Measurements from ENCODE around the gene ACVR2A.

Gene ACVR2A

DNA sequence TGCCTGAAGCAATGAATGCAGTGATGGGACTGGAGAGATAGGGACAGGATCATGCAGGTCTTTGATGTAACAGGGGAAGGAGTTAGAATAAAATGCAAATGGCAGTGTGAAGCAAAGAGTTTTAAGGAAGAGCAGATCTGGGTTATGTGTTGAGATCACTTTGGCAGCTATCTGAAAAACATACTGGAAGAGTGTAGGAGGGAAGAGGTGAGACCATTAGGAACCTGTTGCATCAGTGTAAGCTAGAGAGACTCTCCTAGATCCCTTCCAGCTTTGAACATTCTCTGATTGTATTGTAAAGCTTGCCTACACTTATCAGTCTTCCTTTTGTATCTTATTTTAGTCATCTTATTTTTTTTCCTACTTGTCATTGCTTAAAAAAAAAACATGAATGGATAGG lies 10.5 kb downstream of the ACVR2A start:
- DNase-seq (ENCODE audit: low read depth): no peak

DNA sequence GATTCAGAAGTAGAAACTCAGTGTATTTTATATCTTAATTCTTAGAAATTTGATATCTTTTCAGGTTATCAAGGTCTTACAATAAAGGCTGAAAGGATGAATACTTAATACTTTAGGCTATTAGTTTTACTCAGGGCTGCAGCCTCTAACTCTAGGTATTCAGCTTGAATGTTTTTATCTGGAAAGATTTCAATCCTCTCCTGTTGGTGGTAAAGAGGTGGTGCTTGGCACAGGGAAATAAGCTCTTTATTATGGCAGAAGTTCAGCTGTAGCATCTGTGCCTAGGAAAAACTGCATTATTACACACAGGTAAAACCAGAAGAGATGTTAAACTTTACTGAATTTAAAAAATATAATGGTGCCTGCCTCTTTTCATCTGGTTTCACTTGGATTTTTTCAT lies 11.1 kb downstream of the ACVR2A start:
- DNase-seq (ENCODE audit: low read depth): no peak

DNA sequence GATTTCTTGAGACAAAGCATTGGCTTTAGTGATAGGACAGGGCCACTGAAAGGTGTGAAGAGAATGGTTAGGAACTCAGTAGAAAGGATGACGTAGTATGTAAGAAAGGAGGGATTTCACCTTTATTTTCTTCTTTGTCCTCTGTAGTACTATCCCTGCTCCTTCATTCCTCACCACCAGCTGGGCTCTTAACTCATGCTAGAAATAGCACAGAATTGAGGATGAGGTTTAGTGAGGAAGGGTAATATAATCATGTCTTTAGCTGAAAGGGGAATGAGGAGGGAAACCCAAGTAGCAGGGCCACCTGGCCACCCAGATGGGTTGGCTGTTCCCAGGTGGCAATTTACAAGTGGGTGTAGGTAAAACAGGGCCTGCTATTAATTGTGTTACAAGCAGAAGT lies 15.2 kb downstream of the ACVR2A start:
- no peak for DNase-seq (ENCODE audit: low read depth)

DNA sequence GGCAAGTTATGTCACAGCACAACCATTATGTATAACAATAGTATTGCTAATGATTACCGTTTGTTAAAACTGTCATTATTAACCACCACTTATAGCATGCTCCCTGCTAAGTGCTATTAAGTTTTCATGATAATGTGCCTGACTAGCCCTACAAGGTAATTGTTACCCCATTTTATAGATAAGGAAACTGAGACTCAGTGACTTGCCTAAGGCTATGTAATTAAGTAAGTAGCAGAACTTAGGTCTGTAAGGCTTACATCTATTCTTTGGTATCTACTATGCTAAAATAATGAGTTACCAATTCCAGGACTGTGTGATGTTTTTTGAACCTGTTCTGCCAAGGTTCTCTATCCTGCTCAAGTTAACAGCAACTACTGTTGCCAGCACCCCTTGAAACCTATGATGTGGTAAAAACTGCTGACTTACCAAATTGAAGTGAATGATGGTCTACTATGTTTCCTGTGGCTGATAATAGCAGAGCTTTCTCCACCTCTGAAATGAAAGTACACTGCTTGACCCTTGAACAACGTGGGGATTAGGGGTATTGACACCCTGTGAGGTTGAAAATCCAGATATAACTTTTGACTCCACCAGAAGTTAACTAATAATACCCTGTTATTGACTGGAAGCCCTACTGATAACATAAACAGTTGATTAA lies 18.2 kb downstream of the ACVR2A start:
- DNase-seq (ENCODE audit: low read depth): no peak

DNA sequence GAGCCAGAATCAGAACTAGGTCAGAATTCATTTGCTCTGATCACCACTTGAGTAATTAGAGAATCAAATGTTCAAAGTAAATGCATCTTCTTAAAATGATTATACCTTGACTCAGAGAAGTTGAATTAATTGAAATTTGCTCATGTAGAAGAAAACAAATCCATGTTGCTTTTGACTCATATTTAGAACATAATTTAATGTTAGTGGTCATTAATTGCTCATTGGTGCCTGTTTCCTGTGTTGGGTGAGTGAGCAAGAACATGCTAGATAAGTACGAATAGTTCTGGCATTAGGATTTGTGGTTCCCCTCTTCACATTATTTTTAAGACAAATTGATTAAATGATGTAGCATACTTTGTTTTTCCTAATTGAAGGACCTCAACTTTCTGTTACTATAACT lies 19.0 kb downstream of the ACVR2A start:
- no peak for DNase-seq (ENCODE audit: low read depth)

DNA sequence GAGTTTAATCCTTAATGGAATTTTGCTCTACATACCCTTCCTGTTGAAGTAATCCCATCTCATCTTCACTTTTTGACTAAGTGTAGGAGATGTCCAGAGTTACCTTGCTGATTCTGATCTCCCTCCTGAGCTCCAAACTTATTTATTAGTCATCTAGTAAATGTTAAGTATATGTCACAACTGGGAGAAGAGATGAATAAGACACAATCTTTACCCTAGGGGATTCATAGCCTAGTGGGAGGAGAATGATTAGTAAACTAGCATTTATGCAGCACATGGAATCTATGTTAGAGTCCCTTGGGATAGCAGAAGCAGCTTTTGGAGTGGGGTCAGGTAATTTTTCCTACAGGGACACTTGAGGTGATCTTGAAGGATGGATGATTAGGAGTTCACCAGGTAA lies 20.7 kb downstream of the ACVR2A start:
- DNase-seq (ENCODE audit: low read depth): no peak

DNA sequence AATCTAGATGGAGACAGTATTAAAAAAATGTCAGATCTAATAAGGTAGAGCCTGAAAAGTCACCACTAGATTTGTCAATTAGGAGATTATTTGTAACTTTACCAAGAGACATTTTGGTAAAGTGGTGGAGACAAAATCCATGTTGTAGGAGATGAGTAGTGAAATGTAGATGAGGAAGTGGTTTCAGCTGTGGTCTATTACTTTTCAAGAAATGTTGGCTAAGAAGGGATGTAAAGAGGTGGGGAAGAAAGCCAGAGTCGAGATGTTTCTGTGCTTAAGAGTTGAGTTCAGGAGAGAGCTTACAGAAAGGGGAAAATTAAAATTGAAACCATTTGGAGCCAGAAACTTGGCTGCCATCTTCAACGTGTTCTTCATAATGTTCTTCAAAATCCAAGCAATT lies 22.2 kb downstream of the ACVR2A start:
- no peak for DNase-seq (ENCODE audit: low read depth)

DNA sequence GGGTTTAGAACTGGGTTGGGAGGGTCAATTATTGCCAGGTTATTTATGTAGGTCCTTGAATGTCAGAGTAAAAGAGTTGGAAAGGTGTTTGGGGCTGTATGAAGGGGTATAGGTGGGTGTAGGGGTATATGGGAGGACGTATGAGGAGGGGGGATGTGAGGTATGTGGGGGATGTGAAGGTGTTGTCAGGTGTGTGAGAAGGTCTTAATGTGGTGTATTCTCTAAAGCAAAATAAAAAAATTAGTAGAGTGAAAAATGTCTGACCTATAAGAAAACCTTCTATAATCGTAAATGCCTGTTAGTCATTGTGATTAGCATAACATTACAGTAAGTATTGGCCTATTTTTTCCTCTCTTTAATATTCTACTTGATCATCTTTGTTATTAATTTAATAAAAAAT lies 25.1 kb downstream of the ACVR2A start:
- DNase-seq (ENCODE audit: low read depth): no peak

DNA sequence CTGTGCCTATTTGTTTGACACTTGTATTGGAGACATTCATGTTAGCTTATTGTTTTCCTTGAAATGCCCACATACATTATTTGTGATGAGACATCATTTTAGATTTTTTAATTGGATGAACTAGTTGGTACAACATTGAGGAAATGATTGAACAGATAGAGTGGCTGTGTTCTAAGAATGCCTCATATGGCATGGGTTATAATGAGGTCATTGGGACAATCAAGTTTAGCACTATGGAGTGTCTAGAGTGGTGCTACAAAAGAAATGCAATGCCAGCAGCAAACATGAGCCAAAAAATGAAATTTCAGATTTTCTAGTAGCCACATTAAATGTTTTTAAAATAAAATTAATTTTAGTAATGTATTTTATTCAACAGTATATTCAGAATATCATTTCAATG lies 28.1 kb downstream of the ACVR2A start:
- no peak for DNase-seq (ENCODE audit: low read depth)

DNA sequence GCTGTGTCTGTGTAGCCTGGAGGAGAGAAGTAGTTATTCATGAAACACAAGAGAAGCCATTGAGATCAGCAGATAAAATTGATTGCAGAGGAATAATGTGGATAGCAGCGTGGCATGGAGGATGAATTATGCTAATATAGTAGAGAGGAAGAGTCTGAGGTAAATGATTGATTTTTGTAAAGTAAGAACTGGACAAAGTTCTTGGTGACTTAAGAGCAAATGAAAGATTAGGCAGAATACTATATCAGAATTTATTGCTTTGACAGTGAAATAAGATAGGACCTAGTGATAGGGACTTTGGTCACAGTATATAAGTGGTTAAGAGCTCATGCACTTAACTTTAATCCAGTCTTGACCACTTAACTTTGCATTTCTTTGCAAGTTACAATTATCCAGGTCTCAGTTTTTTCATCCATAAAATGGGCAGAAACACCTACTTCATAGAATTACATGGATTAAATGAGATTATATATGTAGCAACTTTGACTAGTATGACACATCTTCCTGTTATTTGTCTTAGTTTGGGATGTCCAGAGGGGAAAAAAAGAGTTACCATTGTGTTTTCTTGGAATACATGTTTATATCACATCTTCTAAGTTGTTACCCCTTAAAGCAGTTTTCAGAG lies 29.1 kb downstream of the ACVR2A start:
- no peak for DNase-seq (ENCODE audit: low read depth)

DNA sequence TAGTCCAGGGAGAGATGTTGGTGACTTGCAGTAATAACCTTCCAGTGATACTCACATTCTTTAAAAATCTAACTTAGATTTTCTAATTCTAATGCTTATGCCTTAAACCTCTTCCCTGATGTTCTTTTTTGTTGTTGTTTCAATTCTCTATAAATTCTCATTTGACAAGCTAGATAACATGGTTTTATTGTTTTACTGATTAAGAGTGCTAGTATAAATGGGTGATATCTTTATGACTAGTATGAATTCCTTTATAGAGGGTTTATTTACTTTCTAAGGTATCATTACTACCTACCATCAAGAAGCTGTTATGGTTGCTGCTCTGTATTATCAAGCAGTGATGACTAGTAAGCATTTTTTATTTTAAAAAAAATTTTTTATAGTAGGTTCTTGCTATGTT lies 35.0 kb downstream of the ACVR2A start:
- no peak for DNase-seq (ENCODE audit: low read depth)

DNA sequence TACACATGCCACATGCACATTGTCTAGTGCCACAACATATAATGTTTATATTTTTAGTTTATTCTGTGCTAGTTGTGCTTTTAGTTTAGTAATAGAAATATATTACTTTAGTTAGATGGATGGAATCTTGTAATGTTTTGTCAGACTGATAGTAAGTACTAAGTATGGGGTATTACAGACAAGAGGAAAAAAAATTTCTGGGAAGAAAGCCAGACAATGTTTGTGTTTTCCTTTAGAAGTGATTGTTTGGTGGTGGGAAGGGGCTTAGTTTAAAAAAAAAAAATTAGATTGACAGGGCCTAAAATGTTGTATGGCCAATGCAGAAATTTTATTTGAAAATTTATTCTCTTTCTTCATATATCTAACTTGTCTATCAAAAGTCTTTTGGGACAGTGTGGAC lies 37.8 kb downstream of the ACVR2A start:
- no peak for DNase-seq (ENCODE audit: low read depth)

DNA sequence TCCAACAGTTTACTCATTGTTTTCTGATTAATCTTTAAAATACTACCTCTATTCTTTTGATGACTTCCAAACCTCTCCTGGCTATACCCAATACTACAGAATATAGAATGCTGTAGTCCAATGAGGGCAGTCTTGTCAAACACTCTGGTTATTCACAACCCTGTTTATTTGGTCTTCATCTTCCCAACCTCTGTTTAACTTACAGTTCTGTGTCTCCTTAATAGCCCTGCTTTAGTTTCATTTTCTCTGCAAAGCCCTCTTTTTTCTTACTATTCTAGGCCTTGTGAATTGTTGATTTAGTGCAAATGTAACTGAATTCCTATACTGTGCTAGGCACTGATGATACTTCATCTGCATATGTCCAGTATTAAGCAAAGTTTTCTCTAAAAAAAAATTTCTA lies 40.0 kb downstream of the ACVR2A start:
- no peak for DNase-seq (ENCODE audit: low read depth)

DNA sequence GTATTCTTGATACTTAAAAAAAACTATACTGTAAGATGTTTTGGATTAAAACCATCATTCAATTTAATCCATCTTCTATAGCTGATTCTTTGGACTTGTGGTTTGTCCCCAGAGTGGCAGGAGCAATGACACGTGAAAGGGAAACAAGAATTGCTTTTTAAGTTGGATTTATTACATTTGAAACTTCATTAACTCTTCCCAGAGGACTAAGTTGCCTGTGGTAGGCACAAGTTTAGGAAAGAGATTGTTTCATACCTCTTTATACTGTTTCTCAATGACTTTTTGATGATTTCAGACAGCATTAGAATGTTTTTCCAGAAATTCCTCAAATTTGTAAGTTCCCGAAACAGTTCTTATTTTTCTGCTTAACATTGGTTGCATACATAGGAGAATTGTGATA lies 41.3 kb downstream of the ACVR2A start:
- DNase-seq (ENCODE audit: low read depth): no peak

DNA sequence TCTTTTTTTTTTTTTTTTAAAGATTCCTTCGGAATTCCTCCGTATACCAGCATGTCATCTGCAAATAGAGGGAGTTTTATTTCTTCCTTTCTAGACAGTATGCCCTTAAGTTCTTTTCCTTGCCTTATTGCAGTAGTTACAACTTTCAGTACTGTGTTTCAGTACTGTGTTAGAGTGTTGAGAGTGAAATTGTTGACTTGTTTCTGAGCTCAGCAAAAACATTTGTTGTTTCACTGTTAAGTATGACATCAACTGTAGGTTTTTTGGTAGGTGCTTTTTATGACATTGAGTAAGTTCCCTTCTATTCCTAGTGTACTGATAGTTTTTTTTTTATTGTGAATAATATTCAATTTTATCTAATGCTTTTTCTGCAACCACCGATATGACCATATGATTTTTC lies 43.9 kb downstream of the ACVR2A start:
- DNase-seq (ENCODE audit: low read depth): no peak

DNA sequence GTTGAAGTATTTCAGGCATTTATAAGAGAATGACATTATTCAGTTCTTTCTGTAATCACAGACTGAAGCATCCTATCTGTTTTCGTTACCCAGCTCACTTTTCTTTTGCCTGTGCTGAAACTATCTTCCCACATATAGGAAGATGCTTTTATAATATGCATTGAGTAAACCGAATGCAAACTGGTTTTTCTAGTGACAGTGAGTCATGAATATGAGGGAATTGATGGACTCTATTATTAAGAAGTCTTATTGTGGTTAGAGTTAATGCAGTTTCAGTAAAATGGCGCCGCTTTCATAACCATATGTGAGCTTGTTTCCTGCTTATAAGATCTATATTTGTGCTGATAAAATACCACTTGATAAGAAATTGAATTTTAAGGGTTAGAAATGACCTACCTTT lies 59.2 kb downstream of the ACVR2A start:
- no peak for DNase-seq (ENCODE audit: low read depth)

DNA sequence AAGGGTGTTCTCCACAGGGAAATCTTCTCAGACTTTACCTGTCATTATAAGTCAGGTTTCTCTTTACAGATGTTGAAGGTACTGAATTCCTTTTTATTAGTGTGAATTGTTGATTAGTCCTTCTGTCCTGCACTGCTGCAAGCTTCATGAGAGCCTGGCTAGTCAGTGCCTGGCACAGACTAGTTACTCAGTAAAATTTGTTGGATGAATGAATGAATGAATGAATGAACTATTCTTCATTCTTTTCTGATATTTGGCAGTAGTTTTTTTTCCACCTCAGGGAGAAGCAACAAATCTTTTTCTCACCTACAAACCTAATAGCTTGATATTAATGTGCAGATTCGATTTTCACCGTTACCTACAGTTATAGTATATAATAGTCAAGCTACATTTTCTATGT lies 64.3 kb downstream of the ACVR2A start:
- no peak for DNase-seq (ENCODE audit: low read depth)

DNA sequence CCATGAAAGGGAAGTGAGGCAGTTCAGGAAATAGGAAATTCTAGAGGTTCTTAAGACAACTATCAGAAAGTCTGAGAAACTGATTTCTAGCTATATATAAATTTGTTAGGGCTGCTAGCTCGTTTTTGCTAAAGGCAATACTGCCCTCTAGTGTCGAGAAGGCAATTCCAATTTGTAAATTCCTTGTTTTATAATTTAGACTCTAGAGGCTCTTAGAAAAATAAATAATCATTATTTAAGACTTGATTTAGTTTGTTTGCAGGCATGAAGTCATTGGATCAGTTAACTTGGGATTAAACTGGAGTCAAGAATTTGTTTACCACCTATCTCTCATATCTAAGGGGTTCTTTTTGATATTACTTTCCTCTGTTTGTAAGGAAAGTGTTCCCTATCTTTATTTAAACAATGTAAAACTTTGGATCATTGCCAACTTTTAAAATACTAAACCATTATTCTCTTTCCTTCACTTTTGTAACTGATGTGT lies 66.2 kb downstream of the ACVR2A start:
- DNase-seq (ENCODE audit: low read depth): no peak

DNA sequence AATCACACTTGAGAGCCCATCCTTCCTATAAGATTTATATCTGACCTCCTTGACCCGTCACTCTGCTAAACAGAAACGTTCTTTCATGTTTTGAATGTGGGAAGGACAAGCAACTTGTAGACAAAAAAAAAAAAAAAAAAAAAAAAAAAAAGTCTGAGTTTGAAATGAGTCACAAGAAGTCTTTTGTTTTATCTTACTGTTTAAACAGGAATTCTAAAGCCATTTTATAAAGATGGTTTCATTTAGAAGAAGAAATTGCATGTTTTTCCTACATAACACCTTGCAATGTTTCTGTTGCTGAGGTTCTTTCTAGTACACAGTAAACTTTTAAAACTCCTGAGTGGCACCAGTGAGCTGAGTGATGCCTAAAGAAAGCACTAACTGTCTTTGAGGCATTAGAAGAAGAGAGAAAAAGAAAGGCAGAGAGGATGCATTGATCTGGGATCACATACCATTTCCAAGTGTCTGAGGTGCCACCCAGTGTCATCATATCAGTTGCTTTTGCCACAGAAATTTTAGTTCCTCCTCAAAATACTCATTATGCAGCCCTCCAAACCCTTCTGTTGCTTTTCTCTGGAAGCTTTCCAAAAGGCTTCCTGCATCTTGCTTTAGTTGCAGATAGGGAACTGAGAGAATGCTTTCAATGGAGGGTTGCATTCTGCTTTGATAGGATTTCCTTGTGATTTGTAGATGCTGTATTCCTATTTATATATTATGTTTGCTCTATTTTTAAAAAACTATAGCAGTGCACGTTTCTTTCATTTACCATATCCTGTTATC lies 69.1 kb downstream of the ACVR2A start:
- DNase-seq (ENCODE audit: low read depth): no peak

DNA sequence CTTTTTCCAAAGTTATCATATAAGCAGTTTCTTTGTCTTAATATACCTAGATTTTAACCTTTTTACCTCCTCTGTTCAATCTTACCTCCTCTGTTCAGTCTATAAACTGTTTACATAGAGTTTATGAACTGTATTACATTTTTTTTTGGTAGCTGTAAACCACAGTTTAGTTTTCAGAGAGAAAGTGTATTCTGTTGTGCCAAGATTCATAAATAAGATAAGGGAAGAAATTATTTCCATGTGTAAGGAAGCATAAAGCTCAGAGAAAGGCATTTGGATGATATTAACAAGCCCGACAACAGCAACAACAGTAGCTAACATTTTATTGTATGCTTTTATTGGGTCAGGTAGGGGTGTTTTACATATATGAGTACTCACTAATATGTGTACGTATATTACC lies 71.2 kb downstream of the ACVR2A start:
- no peak for DNase-seq (ENCODE audit: low read depth)

DNA sequence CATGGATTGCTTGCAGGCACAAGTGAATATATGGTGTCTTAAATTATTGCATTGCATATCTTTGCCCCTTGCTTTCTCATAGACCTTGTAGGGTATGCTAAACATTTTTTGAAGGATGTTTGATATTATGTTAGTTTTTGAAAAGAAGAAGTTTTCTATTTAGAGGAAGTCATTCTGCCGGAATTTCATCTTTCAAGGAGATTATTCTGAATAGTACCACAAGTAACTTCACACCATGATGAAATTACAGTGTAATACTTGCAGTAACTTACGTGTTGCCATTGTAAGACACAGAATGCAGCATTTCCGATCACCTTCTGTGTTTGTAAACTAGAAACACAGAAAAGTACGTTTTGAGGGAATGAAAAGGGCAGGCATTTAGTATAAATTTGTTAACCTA lies 71.9 kb downstream of the ACVR2A start:
- no peak for DNase-seq (ENCODE audit: low read depth)

DNA sequence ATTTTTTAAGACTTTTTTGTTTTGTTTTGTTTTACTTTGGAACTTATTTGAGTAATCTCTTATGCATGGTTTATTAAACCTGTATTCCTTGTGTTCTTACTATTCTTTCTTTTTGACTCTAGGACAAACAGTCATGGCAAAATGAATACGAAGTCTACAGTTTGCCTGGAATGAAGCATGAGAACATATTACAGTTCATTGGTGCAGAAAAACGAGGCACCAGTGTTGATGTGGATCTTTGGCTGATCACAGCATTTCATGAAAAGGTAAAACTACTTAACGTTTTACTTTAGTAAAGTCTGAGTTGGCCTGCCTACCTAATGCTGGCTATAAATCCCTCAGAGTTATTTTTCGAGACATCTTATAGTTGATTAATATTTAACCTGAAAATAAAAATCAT lies 72.3 kb downstream of the ACVR2A start:
- DNase-seq (ENCODE audit: low read depth): no peak

DNA sequence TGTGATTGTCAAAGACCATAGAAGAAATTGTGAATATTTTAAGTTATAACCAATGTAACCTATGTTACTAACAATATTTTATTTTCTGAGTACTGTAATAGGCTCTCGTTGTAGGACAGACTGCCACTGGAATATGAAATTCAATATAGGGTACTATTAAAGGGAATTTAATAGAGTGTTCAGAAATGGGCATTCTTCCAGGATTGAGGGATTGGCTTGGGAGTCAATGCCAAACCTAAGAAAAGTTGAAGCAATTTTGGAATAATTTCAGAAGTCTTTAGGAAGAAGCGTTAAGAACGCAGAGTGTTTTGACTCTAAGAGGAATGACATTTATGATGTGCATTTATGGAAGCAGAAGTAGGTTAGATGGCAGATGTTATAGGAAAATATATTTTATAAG lies 79.0 kb downstream of the ACVR2A start:
- no peak for DNase-seq (ENCODE audit: low read depth)

DNA sequence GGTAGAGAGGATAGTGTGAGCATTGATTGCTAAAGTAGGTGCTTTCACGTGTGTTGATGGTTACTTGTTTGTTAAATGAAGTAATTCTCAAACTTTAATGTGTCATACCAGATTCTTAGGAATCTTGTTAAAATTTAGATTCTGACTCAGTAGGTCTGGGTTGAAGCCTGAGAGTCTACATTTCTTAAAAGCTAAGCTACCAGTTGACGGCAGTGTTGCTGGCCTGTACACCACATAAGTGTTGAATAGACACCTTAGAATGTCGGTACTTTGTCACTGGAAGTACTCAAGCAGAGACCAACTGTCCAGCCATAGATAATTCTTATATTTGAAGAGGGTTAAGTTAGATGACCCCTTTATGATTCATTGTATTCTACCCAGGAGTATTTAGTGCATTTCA lies 79.8 kb downstream of the ACVR2A start:
- DNase-seq (ENCODE audit: low read depth): no peak
